Progenitor cell of endocrine pancreas (in vitro differentiated cells): ENCODE measurements around the gene NR1H4. TPM values are rescaled to one million over a fixed set of nuclear protein-coding genes. Genes with fewer than 3 reads are reported as not detected.

Experiments
- DNase-seq: peaks from one replicate; pipeline ENCODE4 v3.0.0; 2021; ENCODE audit warnings: low spot score; ENCODE audit not compliant: unreplicated experiment
- H3K27ac Mint-ChIP-seq: 2 replicates; pipeline ENCODE4 v1.8.0; 2021; ENCODE audit warnings: mild to moderate bottlenecking, moderate library complexity, mixed read lengths
- H3K27me3 Mint-ChIP-seq: 2 replicates; pipeline ENCODE4 v1.8.0; 2021; ENCODE audit warnings: mixed read lengths
- H3K36me3 Mint-ChIP-seq: 2 replicates; pipeline ENCODE4 v1.8.0; 2022; ENCODE audit warnings: mixed read lengths; ENCODE audit not compliant: insufficient read depth
- H3K4me1 Mint-ChIP-seq: 2 replicates; pipeline ENCODE4 v1.8.0; 2021; ENCODE audit warnings: low read depth, mixed read lengths
- H3K4me3 Mint-ChIP-seq: 2 replicates; pipeline ENCODE4 v1.8.0; 2021; ENCODE audit warnings: low read depth, mild to moderate bottlenecking, moderate library complexity, mixed read lengths
- H3K9me3 Mint-ChIP-seq: 2 replicates; pipeline ENCODE4 v1.8.0; 2021; ENCODE audit warnings: low read depth, mixed read lengths
- CTCF ChIP-seq: fragments of 200-600 bp; sonication (generic); IDR thresholded peaks from one replicate; pipeline ENCODE4 v1.5.0; 2021; ENCODE audit warnings: antibody characterized with exemption, mild to moderate bottlenecking; ENCODE audit not compliant: unreplicated experiment
- total RNA-seq: library from RNA; stranded (reverse); gene quantifications from 2 replicates; pipeline ENCODE4 v1.2.1, GENCODE V29; 2021

The NR1H4 gene
- total RNA-seq, 1 donor from 2014 or later = not detected

- Mint-ChIP-seq H3K4me3 (no peak overlapping the region), H3K9me3 (no peaks in the 10 kb centered on the region), H3K4me1 (peaks cover 18% of the 10 kb centered on the region), H3K27me3 (no peaks in the 10 kb centered on the region), H3K27ac (no peak overlapping the region), H3K36me3 (no peaks in the 10 kb centered on the region)
- DNase-seq = no peak
- TF ChIP-seq CTCF = no peak
These were observed 9.1 kb upstream of the NR1H4 start for GRCh38 chr12:100464529-100464928.

DNA sequence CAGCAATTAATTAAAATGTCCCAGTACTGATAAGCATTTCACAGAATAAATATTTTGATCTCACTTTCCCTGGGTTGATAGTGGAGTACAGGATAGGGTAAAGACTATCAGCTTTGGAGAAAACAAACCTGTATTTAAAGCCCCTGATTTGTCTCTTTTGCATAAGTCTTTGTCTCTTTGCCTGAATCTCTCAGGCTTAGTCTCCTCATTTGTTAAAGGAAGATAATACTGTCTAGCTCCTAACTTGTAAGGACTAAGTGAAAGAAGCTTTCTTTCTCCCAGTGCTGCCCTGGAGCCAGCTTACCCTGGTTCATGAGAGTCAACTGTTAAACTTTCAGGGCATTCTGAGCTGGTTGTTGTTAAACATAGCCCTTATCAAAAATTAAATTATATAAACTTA is 5.5 kb upstream of the NR1H4 start:
- DNase-seq = no peak
- Mint-ChIP-seq H3K4me1 (peaks cover 17% of the 10 kb centered on the region), H3K36me3 (no peaks in the 10 kb centered on the region), H3K27ac (peak overlapping the region; percentile 58), H3K4me3 (no peak overlapping the region), H3K27me3 (no peaks in the 10 kb centered on the region), H3K9me3 (peaks cover 3% of the 10 kb centered on the region)
- TF ChIP-seq CTCF = no peak

- Mint-ChIP-seq H3K4me3 (no peak overlapping the region), H3K27me3 (no peaks in the 10 kb centered on the region), H3K27ac (no peak overlapping the region), H3K36me3 (no peaks in the 10 kb centered on the region), H3K4me1 (peaks cover 11% of the 10 kb centered on the region), H3K9me3 (peaks cover 3% of the 10 kb centered on the region)
- TF ChIP-seq CTCF = no peak
- no peak for DNase-seq
These were observed 1.3 kb upstream of the NR1H4 start for GRCh38 chr12:100472325-100472724.

DNA sequence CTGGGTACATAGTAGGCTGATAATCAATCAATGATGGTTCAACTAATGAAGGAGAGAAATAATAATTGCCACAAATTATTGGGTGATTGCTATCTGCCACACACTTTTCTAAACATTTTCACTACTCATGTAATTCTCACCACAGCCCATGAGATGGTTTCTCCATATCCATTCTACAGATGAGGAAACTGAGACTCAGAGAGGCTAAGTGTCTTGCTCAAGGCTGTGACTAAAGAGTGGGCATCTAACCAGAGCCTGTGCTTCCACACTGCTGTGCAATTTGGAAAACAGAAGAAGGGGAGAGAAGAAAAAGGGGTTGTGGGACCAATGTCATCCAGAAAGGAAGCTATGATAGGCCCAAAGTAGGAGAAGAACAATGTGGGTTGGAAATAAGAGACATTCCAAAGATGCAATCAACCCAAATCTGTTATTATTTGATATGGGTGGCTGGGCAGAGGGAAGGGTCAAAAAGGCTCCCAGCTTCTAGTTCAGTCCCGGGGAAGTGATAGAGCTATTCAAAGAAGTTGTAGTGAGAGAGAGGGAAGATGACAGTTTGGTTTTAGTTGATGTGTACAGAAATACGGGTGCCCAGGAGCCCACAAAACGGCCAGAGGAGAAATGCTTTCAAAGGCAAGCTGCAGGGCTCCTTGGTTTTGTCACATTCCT is 483 bp upstream of the NR1H4 start:
- no peak for TF ChIP-seq CTCF
- Mint-ChIP-seq H3K27ac (peak overlapping the region; percentile 10), H3K36me3 (no peaks in the 10 kb centered on the region), H3K27me3 (no peaks in the 10 kb centered on the region), H3K9me3 (peaks cover 3% of the 10 kb centered on the region), H3K4me3 (no peak overlapping the region), H3K4me1 (peaks cover 15% of the 10 kb centered on the region)
- DNase-seq = no peak

DNA sequence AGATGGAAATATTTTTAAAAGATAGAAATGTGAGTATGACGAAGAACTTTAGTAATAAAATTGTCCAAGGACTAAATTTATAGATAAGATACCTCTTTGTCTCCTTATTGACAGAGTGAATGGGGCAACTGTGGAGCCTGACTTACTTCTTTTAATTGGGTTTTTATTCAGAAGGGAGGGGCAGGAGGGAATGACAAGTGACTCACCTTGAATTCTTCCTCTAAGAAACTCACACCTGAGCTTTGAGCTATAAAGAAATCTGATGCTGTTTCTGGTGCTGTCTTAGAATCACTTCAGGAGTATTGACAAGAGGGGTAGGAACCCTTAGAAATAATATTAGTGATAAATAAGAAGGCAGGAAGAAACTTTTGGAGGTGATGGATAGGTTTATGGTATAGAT is 951 bp downstream of the NR1H4 start:
- Mint-ChIP-seq H3K4me1 (peaks cover 12% of the 10 kb centered on the region), H3K27me3 (no peaks in the 10 kb centered on the region), H3K4me3 (no peak overlapping the region), H3K9me3 (peaks cover 2% of the 10 kb centered on the region), H3K36me3 (no peaks in the 10 kb centered on the region), H3K27ac (no peak overlapping the region)
- no peak for DNase-seq
- TF ChIP-seq CTCF = no peak
